GM23338 (cell line): Measurements from ENCODE around the gene AKAP7.

Source experiments
- CREB1 ChIP-seq: fragments of 250-450 bp; sonication (Bioruptor Pico); IDR thresholded peaks from 2 replicates; pipeline ENCODE4 v1.5.0; 2020; ENCODE audit warnings: low read depth, mild to moderate bottlenecking, moderate library complexity
- ETS1 ChIP-seq: IDR thresholded peaks from 2 replicates; pipeline ENCODE4 v1.6.1; 2016; ENCODE audit warnings: antibody characterized with exemption
- EZH2 ChIP-seq: fragments of 200-600 bp; sonication (generic); IDR thresholded peaks from one replicate; pipeline ENCODE4 v1.8.0; 2017; ENCODE audit warnings: antibody characterized with exemption, mild to moderate bottlenecking, low read depth; ENCODE audit not compliant: unreplicated experiment
- EZH2phosphoT487 ChIP-seq: fragments of 200-600 bp; sonication (generic); IDR thresholded peaks from one replicate; pipeline ENCODE4 v1.8.1; 2018; ENCODE audit warnings: antibody characterized with exemption; ENCODE audit not compliant: unreplicated experiment
- JUNB ChIP-seq: IDR thresholded peaks from one replicate; pipeline ENCODE4 v1.6.1; 2016; ENCODE audit warnings: antibody characterized with exemption; ENCODE audit not compliant: unreplicated experiment
- POLR2AphosphoS5 ChIP-seq: IDR thresholded peaks from 2 replicates; pipeline ENCODE4 v1.6.1; 2016; ENCODE audit warnings: antibody characterized with exemption, low read depth
- REST ChIP-seq: IDR thresholded peaks from one replicate; pipeline ENCODE4 v1.6.1; 2018; ENCODE audit warnings: antibody characterized with exemption; ENCODE audit not compliant: unreplicated experiment
- TF ChIP-seq, protein P1 (sequence below), 2 experiments: fragments of 200-600 bp in 1 of 2; sonication (generic) in 1 of 2; conservative IDR thresholded peaks; 2 replicates each; pipeline versions ENCODE4 v1.5.1 to v1.6.1; 2016 to 2017; ENCODE audit warnings: antibody characterized with exemption in 2 of 2, low read depth in 2 of 2, mild to moderate bottlenecking in 2 of 2, moderate library complexity in 1 of 2

GRCh38 chr6:131160254-131160758 is 25.0 kb downstream of the AKAP7 start:
- TF ChIP-seq, protein P1, sequence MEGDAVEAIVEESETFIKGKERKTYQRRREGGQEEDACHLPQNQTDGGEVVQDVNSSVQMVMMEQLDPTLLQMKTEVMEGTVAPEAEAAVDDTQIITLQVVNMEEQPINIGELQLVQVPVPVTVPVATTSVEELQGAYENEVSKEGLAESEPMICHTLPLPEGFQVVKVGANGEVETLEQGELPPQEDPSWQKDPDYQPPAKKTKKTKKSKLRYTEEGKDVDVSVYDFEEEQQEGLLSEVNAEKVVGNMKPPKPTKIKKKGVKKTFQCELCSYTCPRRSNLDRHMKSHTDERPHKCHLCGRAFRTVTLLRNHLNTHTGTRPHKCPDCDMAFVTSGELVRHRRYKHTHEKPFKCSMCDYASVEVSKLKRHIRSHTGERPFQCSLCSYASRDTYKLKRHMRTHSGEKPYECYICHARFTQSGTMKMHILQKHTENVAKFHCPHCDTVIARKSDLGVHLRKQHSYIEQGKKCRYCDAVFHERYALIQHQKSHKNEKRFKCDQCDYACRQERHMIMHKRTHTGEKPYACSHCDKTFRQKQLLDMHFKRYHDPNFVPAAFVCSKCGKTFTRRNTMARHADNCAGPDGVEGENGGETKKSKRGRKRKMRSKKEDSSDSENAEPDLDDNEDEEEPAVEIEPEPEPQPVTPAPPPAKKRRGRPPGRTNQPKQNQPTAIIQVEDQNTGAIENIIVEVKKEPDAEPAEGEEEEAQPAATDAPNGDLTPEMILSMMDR (conservative IDR thresholded peaks at IDR 0.05; ENCODE audit: low read depth in 2 of 2) = no peak
- no peak for TF ChIP-seq POLR2AphosphoS5
- TF ChIP-seq EZH2phosphoT487 = no peak
- no peak for TF ChIP-seq EZH2
- no peak for TF ChIP-seq REST
- no peak for TF ChIP-seq JUNB
- TF ChIP-seq ETS1 = no peak
- TF ChIP-seq CREB1 (CRISPR knock-in tag) = no peak
